Tibial artery (tissue), 4 donors: ENCODE data around the gene ATG12.
A peak's percentile ranks its signal among the peaks of the same experiment; 100 is the strongest.

Experiments
- DNase-seq, 2 donors: peaks; one replicate each; pipeline ENCODE4 v3.0.0-alpha.2; 2019
- H3K27ac ChIP-seq, 2 donors: fragments of 200-600 bp; sonication (generic) in 1 of 2; 1 replicate in 1 of 2; 2 replicates in 1 of 2; pipeline ENCODE4 v1.5.1; 2018 to 2019; ENCODE audit warnings: mild to moderate bottlenecking in 1 of 2
- H3K27me3 ChIP-seq, 2 donors: fragments of 200-600 bp; sonication (generic) in 1 of 2; one replicate each; pipeline versions ENCODE4 v1.5.1 to v1.6.0; 2016 to 2019
- H3K36me3 ChIP-seq, 3 donors: fragments of 200-600 bp; sonication (generic) in 2 of 3; one replicate each; pipeline ENCODE4 v1.5.1; 2016 to 2019; ENCODE audit warnings: mild to moderate bottlenecking in 2 of 3
- H3K4me1 ChIP-seq, 4 donors: fragments of 200-600 bp; sonication (generic) in 2 of 4; 1 replicate in 3 of 4; 2 replicates in 1 of 4; pipeline ENCODE4 v1.5.1; 2016 to 2019
- H3K4me3 ChIP-seq, 2 donors: fragments of 200-600 bp; sonication (generic) in 1 of 2; 1 replicate in 1 of 2; 2 replicates in 1 of 2; pipeline ENCODE4 v1.5.1; 2018 to 2019; ENCODE audit warnings: mild to moderate bottlenecking in 2 of 2
- H3K9me3 ChIP-seq, 3 donors: fragments of 200-600 bp; sonication (generic) in 1 of 3; one replicate each; pipeline ENCODE4 v1.5.1; 2016 to 2019
- intact Hi-C: fragments of 100-400 bp; cut with DNase I; formaldehyde crosslinking; loops from one replicate; pipeline ENCODE4 v1.15.0; 2023; ENCODE audit warnings: low total_unique reads
- TF ChIP-seq, protein P1 (sequence below), 2 experiments: fragments of 200-600 bp in 1 of 2; fragments of 450-650 bp in 1 of 2; IDR thresholded peaks; one replicate each; pipeline ENCODE4 v1.5.1; 2017 to 2019; ENCODE audit warnings: antibody characterized with exemption in 2 of 2, mild to moderate bottlenecking in 1 of 2, moderate library complexity in 1 of 2

Gene ATG12

DNA sequence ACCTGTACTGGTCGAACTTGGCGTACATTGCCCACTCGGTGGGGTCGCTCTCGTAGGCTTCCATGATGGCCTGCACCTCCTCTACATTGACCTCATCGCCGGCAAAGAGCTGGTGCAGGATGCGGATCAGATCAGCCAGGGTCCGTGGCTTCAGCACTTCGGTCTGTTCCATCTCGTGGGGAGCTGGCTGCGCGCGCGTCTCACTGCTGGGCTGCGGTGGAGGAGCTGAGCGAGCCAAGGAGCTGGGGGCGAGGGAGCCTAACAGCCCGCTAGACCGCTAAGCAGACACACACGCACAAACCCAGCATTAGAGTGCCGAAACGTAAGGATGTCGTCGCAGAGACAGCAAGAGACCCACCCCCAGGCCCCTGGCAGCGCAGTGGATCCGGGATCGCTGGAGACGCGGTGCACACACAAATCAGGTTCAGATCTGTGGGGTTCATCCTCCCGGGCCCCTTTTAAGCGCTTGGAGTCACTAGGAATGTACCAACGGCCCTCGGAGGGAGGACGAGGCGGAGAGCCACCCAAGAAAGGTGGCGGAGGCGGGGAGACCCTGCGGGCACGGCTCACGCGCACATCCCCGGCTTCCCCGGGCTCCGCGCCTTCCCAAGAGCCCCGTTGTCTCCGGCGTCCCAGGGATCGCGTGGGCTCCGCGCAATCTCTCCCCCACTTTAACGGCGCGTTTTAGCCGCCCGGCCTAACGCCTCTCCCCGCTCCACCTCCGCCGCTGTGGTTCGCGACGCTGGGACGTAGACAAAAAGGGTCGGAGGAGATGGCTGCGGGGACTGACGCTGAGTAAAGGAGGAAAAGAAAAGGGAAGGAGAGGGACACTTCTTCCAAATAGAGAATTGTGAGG, 24.9 kb downstream of the ATG12 start, which contains the start of gene CDO1:
Gene CDO1 (minus strand): TSS at position 434 of the 856 bp plus-strand sequence. CDS start 262 bp downstream, at position 172.
- H3K4me1 ChIP-seq, result peaks cover 0 to 19% (median 11%) of the 10 kb centered on the region in 4 donors
- peaks cover 0 to 4% (median 0%) of the 10 kb centered on the region in 3 donors for H3K36me3 ChIP-seq
- H3K27me3 ChIP-seq, result peaks cover 0 to 30% of the 10 kb centered on the region in 2 donors
- H3K27ac ChIP-seq, result peak within 1 kb of the TSS; percentile 53 to 72
- TF ChIP-seq, protein P1, sequence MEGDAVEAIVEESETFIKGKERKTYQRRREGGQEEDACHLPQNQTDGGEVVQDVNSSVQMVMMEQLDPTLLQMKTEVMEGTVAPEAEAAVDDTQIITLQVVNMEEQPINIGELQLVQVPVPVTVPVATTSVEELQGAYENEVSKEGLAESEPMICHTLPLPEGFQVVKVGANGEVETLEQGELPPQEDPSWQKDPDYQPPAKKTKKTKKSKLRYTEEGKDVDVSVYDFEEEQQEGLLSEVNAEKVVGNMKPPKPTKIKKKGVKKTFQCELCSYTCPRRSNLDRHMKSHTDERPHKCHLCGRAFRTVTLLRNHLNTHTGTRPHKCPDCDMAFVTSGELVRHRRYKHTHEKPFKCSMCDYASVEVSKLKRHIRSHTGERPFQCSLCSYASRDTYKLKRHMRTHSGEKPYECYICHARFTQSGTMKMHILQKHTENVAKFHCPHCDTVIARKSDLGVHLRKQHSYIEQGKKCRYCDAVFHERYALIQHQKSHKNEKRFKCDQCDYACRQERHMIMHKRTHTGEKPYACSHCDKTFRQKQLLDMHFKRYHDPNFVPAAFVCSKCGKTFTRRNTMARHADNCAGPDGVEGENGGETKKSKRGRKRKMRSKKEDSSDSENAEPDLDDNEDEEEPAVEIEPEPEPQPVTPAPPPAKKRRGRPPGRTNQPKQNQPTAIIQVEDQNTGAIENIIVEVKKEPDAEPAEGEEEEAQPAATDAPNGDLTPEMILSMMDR (IDR thresholded peaks at IDR 0.05), result no peak
- intact Hi-C loops, result no loop called here
- H3K9me3 ChIP-seq, result no peaks in the 10 kb centered on the region
- peak; percentile 74 for DNase-seq
- peak within 1 kb of the TSS; percentile 51 to 59 for H3K4me3 ChIP-seq

DNA sequence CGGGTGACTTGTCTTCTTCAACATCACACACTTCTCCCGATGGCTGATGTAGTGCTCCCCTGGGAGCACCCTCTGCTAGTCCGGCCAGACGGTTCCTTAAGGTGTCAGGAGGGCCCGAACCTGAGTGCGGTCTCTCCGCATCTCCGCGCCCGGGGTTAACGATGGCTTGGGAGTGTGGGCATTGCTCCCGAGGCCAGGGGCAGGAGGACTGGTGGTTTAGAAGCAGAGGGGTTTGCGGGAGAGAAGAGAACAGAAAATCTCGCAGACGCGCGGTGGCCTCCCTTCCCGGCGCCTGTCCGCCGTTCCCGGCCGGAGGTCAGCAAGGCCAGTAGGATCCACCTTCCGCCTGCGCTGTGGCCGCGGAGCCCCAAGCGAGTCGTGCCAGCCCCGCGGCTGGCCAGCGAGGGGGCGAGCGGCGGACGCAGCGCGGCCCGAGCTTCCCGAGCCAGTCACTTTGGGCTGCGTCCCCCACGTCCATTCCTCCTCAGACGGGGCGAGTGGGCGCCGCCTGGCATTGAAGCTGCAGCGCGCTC, 25.6 kb downstream of the ATG12 start:
- TF ChIP-seq, protein P1 (IDR thresholded peaks at IDR 0.05), result no peak
- intact Hi-C loops, result no loop called here
- Histone ChIP-seq H3K27ac (peak overlapping the region; percentile 53 to 72), H3K36me3 (peaks cover 0 to 4% (median 0%) of the 10 kb centered on the region in 3 donors), H3K4me1 (peaks cover 0 to 19% (median 11%) of the 10 kb centered on the region in 4 donors), H3K9me3 (no peaks in the 10 kb centered on the region), H3K27me3 (peaks cover 0 to 30% of the 10 kb centered on the region in 2 donors), H3K4me3 (peak overlapping the region; percentile 51 to 59)
- peak; percentile 39 to 67 for DNase-seq

DNA sequence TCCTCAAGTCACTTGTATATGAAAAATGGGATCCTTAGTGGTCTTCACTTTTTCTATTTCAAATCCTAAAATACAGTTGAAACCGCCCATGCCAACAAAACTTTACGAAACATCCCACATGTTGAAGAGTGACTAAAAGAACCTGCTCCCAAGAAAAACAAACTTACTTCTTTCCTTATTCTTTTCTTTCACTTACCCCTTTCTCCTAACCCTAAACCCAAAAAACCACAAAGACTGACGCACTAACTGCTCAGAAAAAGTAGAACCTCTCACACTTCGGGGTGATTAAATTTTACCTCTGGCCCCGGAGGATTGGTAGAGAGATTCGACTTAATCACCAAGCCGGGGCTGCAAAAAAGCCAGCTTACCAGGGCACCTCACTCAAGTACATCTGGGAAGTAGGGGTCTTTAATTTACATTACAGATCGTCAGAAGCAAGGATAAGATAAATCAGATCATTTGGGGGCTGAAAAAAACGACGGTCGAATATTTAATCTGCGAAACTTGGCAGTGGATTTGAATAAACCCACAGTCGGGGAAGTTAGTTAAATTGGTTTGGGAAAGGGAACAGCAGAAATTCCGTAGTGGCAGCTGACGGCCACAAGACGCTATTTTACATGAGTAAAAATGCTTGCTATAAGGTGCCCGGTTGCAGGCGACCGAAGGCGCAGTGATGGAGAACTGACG, 26.2 kb downstream of the ATG12 start:
- DNase-seq, result no peak
- Histone ChIP-seq H3K27me3 (peaks cover 0 to 30% of the 10 kb centered on the region in 2 donors), H3K9me3 (no peaks in the 10 kb centered on the region), H3K4me1 (peaks cover 0 to 19% (median 11%) of the 10 kb centered on the region in 4 donors), H3K27ac (peak overlapping the region; percentile 53 to 72), H3K36me3 (peaks cover 0 to 4% (median 0%) of the 10 kb centered on the region in 3 donors), H3K4me3 (peak overlapping the region; percentile 51 to 59)
- intact Hi-C loops, result no loop called here
- TF ChIP-seq, protein P1 (IDR thresholded peaks at IDR 0.05), result no peak

DNA sequence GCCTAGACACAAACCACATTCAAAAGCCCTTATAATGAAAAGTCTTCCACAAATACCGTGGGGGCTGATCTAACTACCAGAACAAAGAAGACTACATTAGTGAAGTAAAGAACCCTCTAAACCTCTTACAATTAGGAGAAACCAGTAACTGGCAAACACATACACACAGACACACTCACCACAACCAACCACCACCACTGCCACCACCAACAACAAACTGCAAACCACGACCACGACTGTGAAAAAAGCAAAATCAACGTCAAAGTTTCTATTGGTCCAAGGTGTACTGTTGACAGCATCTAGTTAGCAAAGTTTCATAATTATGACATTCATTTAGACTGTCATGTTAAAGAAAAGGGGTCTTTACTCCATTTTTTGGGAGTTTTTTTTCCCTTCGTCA, 27.6 kb downstream of the ATG12 start:
- Histone ChIP-seq H3K27me3 (peaks cover 0 to 30% of the 10 kb centered on the region in 2 donors), H3K4me1 (peaks cover 0 to 19% (median 11%) of the 10 kb centered on the region in 4 donors), H3K9me3 (no peaks in the 10 kb centered on the region), H3K36me3 (peaks cover 0 to 4% (median 0%) of the 10 kb centered on the region in 3 donors), H3K27ac (no peak overlapping the region), H3K4me3 (no peak overlapping the region)
- DNase-seq, result no peak
- TF ChIP-seq, protein P1 (IDR thresholded peaks at IDR 0.05), result no peak
- intact Hi-C loops, result no loop called here

DNA sequence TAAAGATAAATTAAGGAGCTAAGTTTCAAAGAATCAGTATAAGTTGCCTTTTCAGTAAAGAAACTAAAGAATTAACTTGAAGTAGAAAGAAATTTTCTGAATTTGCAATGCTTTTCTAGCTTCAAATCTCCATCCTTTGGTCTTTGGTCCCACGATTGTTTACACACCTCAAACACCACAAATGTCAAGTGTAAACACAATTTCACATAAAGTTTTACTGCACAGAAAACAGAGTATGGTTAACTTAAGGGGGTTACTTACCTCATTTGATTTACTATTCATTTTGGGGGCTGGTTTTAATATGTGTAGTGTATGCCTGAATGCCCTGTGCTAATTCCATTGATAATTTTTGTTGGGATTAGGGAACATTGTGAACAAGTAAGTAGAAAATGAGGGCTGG, 29.0 kb downstream of the ATG12 start:
- no peak for DNase-seq
- Histone ChIP-seq H3K4me1 (peaks cover 0 to 19% (median 11%) of the 10 kb centered on the region in 4 donors), H3K9me3 (no peaks in the 10 kb centered on the region), H3K36me3 (peaks cover 0 to 4% (median 4%) of the 10 kb centered on the region in 3 donors), H3K4me3 (no peak overlapping the region), H3K27ac (no peak overlapping the region), H3K27me3 (peaks cover 0 to 30% of the 10 kb centered on the region in 2 donors)
- intact Hi-C loops, result no loop called here
- TF ChIP-seq, protein P1 (IDR thresholded peaks at IDR 0.05), result no peak
